HepG2 (cell line): ENCODE data around the gene NDUFB5. TPM values are rescaled to one million over a fixed set of nuclear protein-coding genes. Genes with fewer than 3 reads are reported as not detected.
A peak's percentile ranks its signal among the peaks of the same experiment; 100 is the strongest.

Experiments
- BHLHE40 ChIP-seq: IDR thresholded peaks from 2 replicates; pipeline ENCODE4 v1.6.1; 2011; ENCODE audit warnings: low read length, improper control_type of control experiment
- BRD4 ChIP-seq: sonication (generic); formaldehyde crosslinking; IDR thresholded peaks from 2 replicates; pipeline ENCODE4 v1.4.0; 2020; ENCODE audit warnings: missing genetic modification reagents
- FOXJ3 ChIP-seq: sonication (generic); formaldehyde crosslinking; IDR thresholded peaks from 2 replicates; pipeline ENCODE4 v1.4.0; 2020; ENCODE audit warnings: missing genetic modification reagents, mild to moderate bottlenecking, borderline replicate concordance
- HMGXB3 ChIP-seq: sonication (generic); formaldehyde crosslinking; IDR thresholded peaks from 2 replicates; pipeline ENCODE4 v1.4.0; 2020; ENCODE audit warnings: missing genetic modification reagents, borderline replicate concordance
- HNF1B ChIP-seq: sonication (generic); formaldehyde crosslinking; IDR thresholded peaks from 2 replicates; pipeline ENCODE4 v1.5.1; 2020; ENCODE audit warnings: mild to moderate bottlenecking, moderate library complexity, missing genetic modification reagents
- IRF2 ChIP-seq: IDR thresholded peaks from 2 replicates; pipeline ENCODE4 v1.6.1; 2018; ENCODE audit warnings: missing genetic modification reagents, missing compliant biosample characterization
- KLF11 ChIP-seq: IDR thresholded peaks from 2 replicates; pipeline ENCODE4 v1.6.1; 2016; ENCODE audit warnings: missing compliant biosample characterization
- MEIS1 ChIP-seq: sonication (generic); formaldehyde crosslinking; IDR thresholded peaks from 2 replicates; pipeline ENCODE4 v1.9.0; 2021; ENCODE audit warnings: mild to moderate bottlenecking, missing genetic modification reagents, moderate library complexity, borderline replicate concordance
- MYC ChIP-seq: sonication (generic); formaldehyde crosslinking; IDR thresholded peaks from 2 replicates; pipeline ENCODE4 v1.9.0; 2021; ENCODE audit warnings: missing genetic modification reagents, borderline replicate concordance
- NR2F6 ChIP-seq, 2 experiments: IDR thresholded peaks; 2 replicates each; pipeline ENCODE4 v1.6.1; 2016; ENCODE audit warnings: antibody characterized with exemption in 1 of 2, mild to moderate bottlenecking in 1 of 2
- PBX2 ChIP-seq: IDR thresholded peaks from 2 replicates; pipeline ENCODE4 v1.6.1; 2016; ENCODE audit warnings: control low read depth
- RNF2 ChIP-seq: fragments of 450-650 bp; conservative IDR thresholded peaks from 2 replicates; pipeline ENCODE4 v1.6.1; 2016; ENCODE audit warnings: low read depth
- RXRA ChIP-seq: sonication (generic); formaldehyde crosslinking; IDR thresholded peaks from 2 replicates; pipeline ENCODE4 v1.5.1; 2020; ENCODE audit warnings: missing genetic modification reagents
- SAFB2 ChIP-seq: sonication (generic); formaldehyde crosslinking; IDR thresholded peaks from 2 replicates; pipeline ENCODE4 v1.5.1; 2020; ENCODE audit warnings: missing genetic modification reagents, low read depth, mild to moderate bottlenecking, borderline replicate concordance
- ZBTB26 ChIP-seq: IDR thresholded peaks from 2 replicates; pipeline ENCODE4 v1.6.1; 2016; ENCODE audit warnings: missing compliant biosample characterization, missing genetic modification reagents, borderline replicate concordance
- ZNF34 ChIP-seq: sonication (generic); formaldehyde crosslinking; IDR thresholded peaks from 2 replicates; pipeline ENCODE4 v1.4.0; 2020; ENCODE audit warnings: mild to moderate bottlenecking, missing genetic modification reagents, borderline replicate concordance
- ZNF501 ChIP-seq: sonication (generic); formaldehyde crosslinking; IDR thresholded peaks from 2 replicates; pipeline ENCODE4 v1.5.1; 2020; ENCODE audit warnings: mild to moderate bottlenecking, moderate library complexity, missing genetic modification reagents
- ZSCAN5A ChIP-seq: sonication (generic); formaldehyde crosslinking; IDR thresholded peaks from 2 replicates; pipeline ENCODE4 v1.8.0; 2022; ENCODE audit warnings: mild to moderate bottlenecking, missing genetic modification reagents, borderline replicate concordance
- polyA plus RNA-seq, 8 experiments: library from polyadenylated mRNA; depleted of rRNA in 3 of 8; stranded (reverse) in 7 of 8; unstranded in 1 of 8; fragments of >200 nt; fragmentation: Illumina TruSeq in 4 of 8; extraction: Trizol in 4 of 8; gene quantifications; 2 replicates each; pipeline versions ENCODE4 v1.2.1 to v1.2.3, GENCODE V29; 2011 to 2016; ENCODE audit warnings: low read depth in 4 of 8, missing spikeins in 1 of 8, mixed read lengths in 1 of 8; ENCODE audit not compliant: insufficient read depth in 1 of 8
- total RNA-seq, 5 experiments: library from RNA; depleted of rRNA; stranded (reverse); fragments of >200 nt; fragmentation: Illumina TruSeq; extraction: Trizol; gene quantifications; 2 replicates each; pipeline ENCODE4 v1.2.3, GENCODE V29; 2016; ENCODE audit warnings: low read depth in 1 of 5

NDUFB5 gene
- total and polyA plus RNA-seq, 2 of the 13 experiments (the other 11 are each of a cell fraction or from before 2014, with no cell fraction given) = 43.3 to 120 TPM

GRCh38 chr3:179653096-179653797 is 48.7 kb downstream of the NDUFB5 start (continued):
- TF ChIP-seq ZBTB26 (CRISPR knock-in tag) (0 out of 2 replicates have a peak, but pooled peaks have one; percentile 45), MYC (CRISPR knock-in tag) (peak; percentile 71), SAFB2 (CRISPR knock-in tag) (peak; percentile 38; the same call in 1 of the 2 replicates), HNF1B (CRISPR knock-in tag) (peak; percentile 33; the same call in 1 of the 2 replicates), HMGXB3 (CRISPR knock-in tag) (0 out of 2 replicates have a peak, but pooled peaks have one; percentile 28), IRF2 (CRISPR knock-in tag) (0 out of 2 replicates have a peak, but pooled peaks have one; percentile 23), ZSCAN5A (peak; percentile 86; the same call in 1 of the 2 replicates), ZNF501 (CRISPR knock-in tag) (peak; percentile 49; the same call in 1 of the 2 replicates), KLF11 (CRISPR knock-in tag) (no peak), RXRA (CRISPR knock-in tag) (peak; percentile 40; the same call in 1 of the 2 replicates), NR2F6 (IDR thresholded peaks at IDR 0.05) (no peak), NR2F6 (CRISPR knock-in tag; IDR thresholded peaks at IDR 0.05) (0 out of 2 replicates have a peak, but pooled peaks have one; percentile 11), FOXJ3 (CRISPR knock-in tag) (peak; percentile 42; the same call in 1 of the 2 replicates), ZNF34 (CRISPR knock-in tag) (no peak), MEIS1 (CRISPR knock-in tag) (0 out of 2 replicates have a peak, but pooled peaks have one; percentile 30), RNF2 (0 out of 2 replicates have a peak, but pooled peaks have one; percentile 29), BHLHE40 (peak; percentile 82), PBX2 (CRISPR knock-in tag) (no peak), BRD4 (no peak)
